HG03108 (cell line): ENCODE measurements around the gene S100A12.

Source experiments
- ATAC-seq: cut with Tn5 transposase; IDR thresholded peaks from one replicate; pipeline ENCODE4 v1.9.1; 2021; ENCODE audit warnings: moderate library complexity; ENCODE audit not compliant: unreplicated experiment

S100A12 gene

GRCh38 chr1:153397051-153397923, 21.9 kb upstream of the S100A12 start:
- ATAC-seq = no peak

- ATAC-seq = no peak
Measured at GRCh38 chr1:153396461-153396860, 21.0 kb upstream of the S100A12 start.

- ATAC-seq = no peak
Measured at GRCh38 chr1:153395776-153396175, 20.4 kb upstream of the S100A12 start.

GRCh38 chr1:153395136-153395685, 19.8 kb upstream of the S100A12 start:
- ATAC-seq = no peak

GRCh38 chr1:153394391-153394790, 19.0 kb upstream of the S100A12 start:
- no peak for ATAC-seq

- no peak for ATAC-seq
Measured at GRCh38 chr1:153393926-153394325, 18.5 kb upstream of the S100A12 start.

GRCh38 chr1:153392822-153393221, 17.4 kb upstream of the S100A12 start:
- ATAC-seq = no peak

GRCh38 chr1:153392258-153392657, 16.8 kb upstream of the S100A12 start:
- ATAC-seq = no peak

GRCh38 chr1:153390938-153391710, 15.7 kb upstream of the S100A12 start, which contains the start of gene S100A8:
Gene S100A8 (minus strand): TSS chr1:153391073. CDS start chr1:153390535, 538 bp downstream.
- no peak for ATAC-seq

- ATAC-seq = no peak
Measured at GRCh38 chr1:153389973-153390879, 14.8 kb upstream of the S100A12 start.

- no peak for ATAC-seq
Measured at GRCh38 chr1:153389401-153389800, 14.0 kb upstream of the S100A12 start.

- ATAC-seq = no peak
Measured at GRCh38 chr1:153387785-153388184, 12.4 kb upstream of the S100A12 start.

GRCh38 chr1:153387001-153387400, 11.6 kb upstream of the S100A12 start:
- ATAC-seq = no peak

- ATAC-seq = no peak
Measured at GRCh38 chr1:153386500-153386901, 11.1 kb upstream of the S100A12 start.

GRCh38 chr1:153384958-153385580, 9.6 kb upstream of the S100A12 start:
- no peak for ATAC-seq

- ATAC-seq = no peak
Measured at GRCh38 chr1:153380711-153381110, 5.3 kb upstream of the S100A12 start.

GRCh38 chr1:153379591-153379990, 4.2 kb upstream of the S100A12 start:
- no peak for ATAC-seq

- no peak for ATAC-seq
Measured at GRCh38 chr1:153374071-153374470, 1.4 kb downstream of the S100A12 start.

- ATAC-seq = no peak
Measured at GRCh38 chr1:153372571-153372970, 2.9 kb downstream of the S100A12 start.

- no peak for ATAC-seq
Measured at GRCh38 chr1:153371231-153371630, 4.2 kb downstream of the S100A12 start.
